Lower lobe of right lung (tissue), 2 donors: Measurements from ENCODE around the gene RNF5. TPM values are rescaled to one million over a fixed set of nuclear protein-coding genes. Genes with fewer than 3 reads are reported as not detected.

ENCODE experiments used
- ATAC-seq, 2 donors: fragments of 200-7000 bp; cut with Tn5 transposase; one replicate each; pipeline ENCODE4 v1.9.1; 2020 to 2022; ENCODE audit warnings: mild to moderate bottlenecking in 2 of 2, moderate library complexity in 2 of 2
- DNase-seq: peaks from one replicate; pipeline ENCODE4 v3.0.0-alpha.2; 2020
- H3K27ac ChIP-seq: fragments of 200-600 bp; one replicate; pipeline ENCODE4 v1.8.0; 2022
- H3K27me3 ChIP-seq: fragments of 200-600 bp; one replicate; pipeline ENCODE4 v1.8.0; 2022; ENCODE audit warnings: low read depth
- H3K36me3 ChIP-seq: fragments of 200-600 bp; one replicate; pipeline ENCODE4 v1.8.0; 2022; ENCODE audit warnings: mild to moderate bottlenecking
- H3K4me1 ChIP-seq: fragments of 200-600 bp; one replicate; pipeline ENCODE4 v1.8.0; 2022
- H3K4me3 ChIP-seq: fragments of 200-600 bp; one replicate; pipeline ENCODE4 v1.8.0; 2022; ENCODE audit warnings: mild to moderate bottlenecking
- H3K9me3 ChIP-seq: fragments of 200-600 bp; one replicate; pipeline ENCODE4 v1.8.0; 2022
- intact Hi-C: fragments of 100-400 bp; cut with DNase I; formaldehyde crosslinking; loops from one replicate; pipeline ENCODE4 v1.11.0; 2022
- total RNA-seq: library from RNA; stranded (reverse); fragmentation: NEBNext Ultra II Directional; extraction: Animal tissue kit (Norgen Biotek cat#: 25700); gene quantifications from one replicate; pipeline ENCODE4 v1.2.1, GENCODE V29; 2021
- TF ChIP-seq, protein P1 (sequence below): fragments of 200-600 bp; IDR thresholded peaks from one replicate; pipeline ENCODE4 v1.8.0; 2022; ENCODE audit warnings: antibody characterized with exemption, mild to moderate bottlenecking
- donor health status: DM: no; HTN: yes; CAD: no; lungs with severe emphysema.

Gene RNF5
- total RNA-seq, 1 donor from 2014 or later = 44.9 TPM

DNA sequence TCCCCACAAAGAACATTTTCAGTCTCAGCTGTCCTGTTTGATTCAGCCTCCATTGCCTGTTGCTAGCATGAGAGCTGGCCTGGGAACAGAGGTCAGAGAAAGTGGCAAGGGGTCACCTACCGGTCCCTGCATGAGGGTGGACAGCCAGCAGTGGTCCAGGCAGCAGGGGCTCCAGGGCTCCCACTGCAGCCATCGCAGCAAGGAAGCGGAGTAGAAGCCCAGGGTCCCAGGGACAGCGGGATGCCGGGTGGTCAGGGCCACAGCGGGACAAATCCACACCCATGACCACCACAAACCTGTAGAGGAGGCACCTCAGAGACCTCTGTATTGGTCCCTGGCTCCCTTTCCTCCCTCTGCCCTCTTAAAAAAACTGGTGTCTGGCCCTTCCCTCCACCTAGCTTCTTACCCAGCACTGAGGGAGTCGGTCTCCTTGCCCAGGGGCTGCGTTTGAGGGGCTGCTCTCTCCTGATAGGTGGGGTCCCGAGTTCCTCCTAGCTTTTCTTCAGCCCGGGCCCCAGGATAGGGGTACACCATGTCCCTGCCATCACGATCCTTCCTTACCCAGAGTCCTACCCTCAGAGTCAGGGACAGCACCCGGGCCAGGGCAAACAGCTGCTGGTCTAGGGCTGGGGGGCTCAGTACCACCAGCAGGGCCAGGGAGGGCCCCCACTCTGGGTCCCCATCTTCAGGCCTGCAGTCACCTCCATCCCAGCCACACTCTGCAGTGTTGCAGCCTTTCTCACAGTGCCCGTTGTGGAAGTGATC, 22.7 kb downstream of the RNF5 start:
- no peak overlapping the region for H3K4me3 ChIP-seq
- intact Hi-C loops = no loop called here
- H3K36me3 ChIP-seq = peaks cover 18% of the 10 kb centered on the region
- H3K27me3 ChIP-seq = peaks cover 4% of the 10 kb centered on the region
- TF ChIP-seq, protein P1, sequence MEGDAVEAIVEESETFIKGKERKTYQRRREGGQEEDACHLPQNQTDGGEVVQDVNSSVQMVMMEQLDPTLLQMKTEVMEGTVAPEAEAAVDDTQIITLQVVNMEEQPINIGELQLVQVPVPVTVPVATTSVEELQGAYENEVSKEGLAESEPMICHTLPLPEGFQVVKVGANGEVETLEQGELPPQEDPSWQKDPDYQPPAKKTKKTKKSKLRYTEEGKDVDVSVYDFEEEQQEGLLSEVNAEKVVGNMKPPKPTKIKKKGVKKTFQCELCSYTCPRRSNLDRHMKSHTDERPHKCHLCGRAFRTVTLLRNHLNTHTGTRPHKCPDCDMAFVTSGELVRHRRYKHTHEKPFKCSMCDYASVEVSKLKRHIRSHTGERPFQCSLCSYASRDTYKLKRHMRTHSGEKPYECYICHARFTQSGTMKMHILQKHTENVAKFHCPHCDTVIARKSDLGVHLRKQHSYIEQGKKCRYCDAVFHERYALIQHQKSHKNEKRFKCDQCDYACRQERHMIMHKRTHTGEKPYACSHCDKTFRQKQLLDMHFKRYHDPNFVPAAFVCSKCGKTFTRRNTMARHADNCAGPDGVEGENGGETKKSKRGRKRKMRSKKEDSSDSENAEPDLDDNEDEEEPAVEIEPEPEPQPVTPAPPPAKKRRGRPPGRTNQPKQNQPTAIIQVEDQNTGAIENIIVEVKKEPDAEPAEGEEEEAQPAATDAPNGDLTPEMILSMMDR = no peak
- DNase-seq (no peak), ATAC-seq (no peak)
- no peak overlapping the region for H3K27ac ChIP-seq
- no peaks in the 10 kb centered on the region for H3K9me3 ChIP-seq
- H3K4me1 ChIP-seq = peaks cover 11% of the 10 kb centered on the region

DNA sequence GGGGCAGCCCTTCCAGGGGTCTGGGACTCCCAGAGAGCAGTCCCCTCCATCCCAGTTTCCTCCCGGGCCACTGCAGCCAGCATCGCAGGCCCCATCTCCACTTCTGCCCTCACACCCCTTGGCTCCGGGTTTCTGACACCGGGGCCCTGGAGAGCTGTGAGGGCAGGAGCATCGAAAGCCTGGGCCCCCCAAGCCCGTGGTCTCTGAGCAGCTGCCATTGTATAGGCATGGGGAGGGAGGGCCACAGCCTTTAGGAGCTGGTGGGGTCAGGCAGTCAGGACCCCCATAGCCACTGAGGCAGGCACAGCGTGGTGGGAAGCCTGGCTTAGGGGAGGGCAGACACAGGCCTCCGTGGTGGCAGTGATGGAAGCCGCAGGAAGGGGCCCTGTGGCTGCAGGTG, 24.0 kb downstream of the RNF5 start:
- Histone ChIP-seq H3K4me3 (no peak overlapping the region), H3K36me3 (peaks cover 18% of the 10 kb centered on the region), H3K4me1 (peaks cover 5% of the 10 kb centered on the region), H3K9me3 (no peaks in the 10 kb centered on the region), H3K27me3 (peaks cover 4% of the 10 kb centered on the region), H3K27ac (no peak overlapping the region)
- intact Hi-C loops = no loop called here
- TF ChIP-seq, protein P1 = no peak
- no peak for ATAC-seq
- no peak for DNase-seq

DNA sequence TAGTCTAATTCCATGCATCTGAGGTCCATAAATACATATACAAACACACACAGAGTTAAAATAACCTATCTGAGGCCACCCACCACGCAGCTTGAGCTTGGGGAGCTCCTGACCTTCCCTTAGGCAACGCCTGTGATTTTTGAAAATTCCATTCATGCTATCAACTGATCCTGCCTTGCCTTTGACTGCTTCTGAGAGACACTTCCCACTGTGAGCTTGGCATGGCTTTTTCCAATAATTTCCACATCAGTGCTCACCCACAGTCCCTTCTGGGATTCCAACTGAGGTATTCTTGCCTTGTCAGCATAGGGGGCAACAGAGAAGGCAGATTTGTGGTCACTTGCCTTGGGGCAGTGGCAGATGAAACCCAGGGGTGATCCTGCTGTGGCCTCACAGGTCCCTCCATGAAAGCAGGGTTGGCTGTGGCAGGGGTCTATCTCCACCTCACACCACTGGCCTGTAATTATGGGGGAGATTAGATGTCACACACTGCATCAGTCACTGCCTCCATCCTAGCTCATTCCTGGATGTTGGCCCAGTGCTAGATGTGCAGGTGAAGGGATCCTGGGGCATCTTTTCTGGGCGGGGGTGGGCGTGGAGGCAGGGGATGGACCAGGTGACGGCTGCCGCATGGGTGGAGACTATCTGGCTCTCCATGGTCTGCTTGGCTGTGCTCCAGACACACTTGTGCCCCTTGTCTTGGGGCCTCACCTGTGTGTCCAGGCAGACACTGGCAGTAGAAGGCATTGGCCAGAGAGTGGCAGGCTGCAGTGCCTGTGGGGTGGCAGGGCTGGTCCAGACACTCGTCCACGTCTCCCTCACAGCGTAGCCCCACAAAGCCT, 25.4 kb downstream of the RNF5 start:
- Histone ChIP-seq H3K27me3 (peaks cover 4% of the 10 kb centered on the region), H3K27ac (no peak overlapping the region), H3K36me3 (peaks cover 22% of the 10 kb centered on the region), H3K9me3 (no peaks in the 10 kb centered on the region), H3K4me3 (no peak overlapping the region), H3K4me1 (no peaks in the 10 kb centered on the region)
- intact Hi-C loops = no loop called here
- DNase-seq = no peak
- TF ChIP-seq, protein P1 = no peak
- no peak for ATAC-seq

DNA sequence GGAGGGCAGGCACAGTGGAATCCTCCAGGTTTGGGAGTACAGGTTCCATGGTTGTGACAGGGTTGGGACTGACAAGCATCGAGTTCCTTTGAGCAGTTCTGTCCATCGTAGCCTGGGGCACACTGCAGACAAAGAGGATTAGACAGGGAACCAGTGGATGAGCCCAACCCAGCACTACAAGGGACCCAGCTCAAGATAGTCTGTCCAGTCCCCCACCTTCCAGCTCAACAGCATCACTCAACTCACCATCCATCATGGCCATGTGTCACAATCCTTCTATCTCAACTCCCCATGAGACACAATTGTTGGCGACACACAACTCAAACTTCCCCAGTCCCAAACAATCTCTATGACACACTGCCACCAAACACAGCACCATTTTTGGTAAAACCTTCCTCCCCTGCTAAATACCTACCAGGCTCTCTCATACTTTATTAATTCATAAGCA, 26.1 kb downstream of the RNF5 start:
- TF ChIP-seq, protein P1 = no peak
- intact Hi-C loops = no loop called here
- DNase-seq (no peak), ATAC-seq (no peak)
- peaks cover 23% of the 10 kb centered on the region for H3K36me3 ChIP-seq
- H3K9me3 ChIP-seq = no peaks in the 10 kb centered on the region
- H3K27me3 ChIP-seq = peaks cover 4% of the 10 kb centered on the region
- no peak overlapping the region for H3K4me3 ChIP-seq
- H3K4me1 ChIP-seq = no peaks in the 10 kb centered on the region
- no peak overlapping the region for H3K27ac ChIP-seq

DNA sequence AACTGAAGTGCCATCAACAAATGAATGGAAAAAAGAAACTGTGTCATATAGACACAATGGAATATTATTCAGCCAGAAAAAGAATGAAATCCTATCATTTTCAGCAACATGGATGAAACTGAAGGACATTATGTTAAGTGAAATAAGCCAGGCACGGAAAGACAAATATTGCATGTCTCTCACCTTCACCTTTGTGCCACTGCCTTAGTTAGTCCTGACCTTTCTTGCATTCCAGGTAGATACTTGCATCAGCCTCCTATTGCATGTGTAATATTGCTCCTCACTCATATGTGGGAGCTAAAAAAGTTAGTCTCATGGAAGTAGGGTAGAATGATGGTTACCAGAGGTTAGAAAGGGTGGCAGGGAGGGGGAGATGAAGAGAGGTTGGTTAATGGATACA, 30.8 kb downstream of the RNF5 start:
- no peaks in the 10 kb centered on the region for H3K9me3 ChIP-seq
- ATAC-seq (no peak), DNase-seq (no peak)
- intact Hi-C loops = no loop called here
- TF ChIP-seq, protein P1 = no peak
- no peak overlapping the region for H3K27ac ChIP-seq
- H3K4me1 ChIP-seq = no peaks in the 10 kb centered on the region
- no peaks in the 10 kb centered on the region for H3K27me3 ChIP-seq
- H3K4me3 ChIP-seq = no peak overlapping the region
- peaks cover 19% of the 10 kb centered on the region for H3K36me3 ChIP-seq
